H1 (cell line): Measurements from ENCODE around the gene PGBD5. TPM values are rescaled to one million over a fixed set of nuclear protein-coding genes. Genes with fewer than 3 reads are reported as not detected.

Experiments used
- CTCF ChIA-PET: fragments of 300-600 bp; sonication (Branson Sonifier 250); formaldehyde crosslinking; loops from one replicate; lab custom pipeline; 2021; ENCODE audit not compliant: partially characterized antibody; lab: Charles Lee
- POLR2A ChIA-PET: fragments of 300-600 bp; sonication (Branson Sonifier 250); formaldehyde crosslinking; loops from one replicate; lab custom pipeline; 2021; ENCODE audit warnings: inconsistent platforms; ENCODE audit not compliant: partially characterized antibody; lab: Charles Lee
- DNase-seq, 2 experiments: peaks; one replicate each; pipeline versions ENCODE4 v3.0.0 to v3.0.0-alpha.2; 2010 to 2022; ENCODE audit warnings: low spot score in 2 of 2, low read depth in 1 of 2, mixed read lengths in 1 of 2
- FAIRE-seq: peaks from 2 replicates; lab custom pipeline; 2011; peaks lifted over from hg19 to GRCh38; lab: Jason Lieb, UNC
- H2AFZ ChIP-seq: 2 replicates; pipeline ENCODE4 v1.8.1; 2012; ENCODE audit warnings: low read length, inconsistent platforms
- H2AK5ac ChIP-seq: 2 replicates; pipeline ENCODE4 v1.6.1; 2013; ENCODE audit warnings: low read depth, low read length
- H2BK120ac ChIP-seq: replicated peaks from 2 replicates; pipeline ENCODE3; 2013; ENCODE audit warnings: low read depth, low read length, inconsistent platforms
- H2BK12ac ChIP-seq: 2 replicates; pipeline ENCODE4 v1.6.1; 2013; ENCODE audit warnings: low read depth, low read length
- H2BK15ac ChIP-seq: 2 replicates; pipeline ENCODE4 v1.6.1; 2013; ENCODE audit warnings: low read length
- H2BK20ac ChIP-seq: 2 replicates; pipeline ENCODE4 v1.6.1; 2013; ENCODE audit warnings: low read length
- H2BK5ac ChIP-seq: 2 replicates; pipeline ENCODE4 v1.6.1; 2013; ENCODE audit warnings: low read depth, low read length
- H3K14ac ChIP-seq: 2 replicates; pipeline ENCODE4 v1.6.1; 2013; ENCODE audit warnings: inconsistent platforms; ENCODE audit not compliant: insufficient read length
- H3K18ac ChIP-seq: 2 replicates; pipeline ENCODE4 v1.6.1; 2013; ENCODE audit warnings: low read length; ENCODE audit errors: extremely low read depth
- H3K23ac ChIP-seq: 2 replicates; pipeline ENCODE4 v1.6.1; 2013; ENCODE audit warnings: inconsistent platforms; ENCODE audit not compliant: insufficient read length
- H3K23me2 ChIP-seq: 2 replicates; pipeline ENCODE4 v1.6.1; 2013; ENCODE audit warnings: low read depth, low read length
- H3K27ac ChIP-seq: 2 replicates; pipeline ENCODE4 v1.6.1; 2011; ENCODE audit warnings: low read depth, low read length, inconsistent platforms
- H3K27me3 ChIP-seq, 4 experiments: replicated peaks in 1 of 4; 1 replicate in 1 of 4; 2 replicates in 3 of 4; pipeline versions ENCODE4 v1.6.1 to v1.8.1; 2011 to 2013; ENCODE audit warnings: low read length in 3 of 4, mild to moderate bottlenecking in 3 of 4, inconsistent platforms in 2 of 4, mixed read lengths in 2 of 4, moderate library complexity in 1 of 4; ENCODE audit not compliant: control insufficient read depth in 3 of 4, insufficient read depth in 3 of 4; ENCODE audit errors: extremely low read depth in 1 of 4
- H3K36me3 ChIP-seq, 4 experiments: 2 replicates each; pipeline versions ENCODE4 v1.6.1 to v1.8.1; 2011 to 2013; ENCODE audit warnings: mild to moderate bottlenecking in 4 of 4, low read length in 3 of 4, moderate library complexity in 2 of 4, control low read depth in 1 of 4, inconsistent platforms in 1 of 4; ENCODE audit not compliant: insufficient read depth in 4 of 4, control insufficient read depth in 2 of 4
- H3K4ac ChIP-seq: replicated peaks from 2 replicates; pipeline ENCODE3; 2013; ENCODE audit warnings: low read length, low read depth, mixed read lengths, inconsistent platforms; ENCODE audit not compliant: insufficient read length
- H3K4me1 ChIP-seq, 4 experiments: replicated peaks in 1 of 4; 1 replicate in 1 of 4; 2 replicates in 3 of 4; pipeline versions ENCODE4 v1.6.1 to v1.8.1; 2011 to 2013; ENCODE audit warnings: low read length in 3 of 4, inconsistent platforms in 2 of 4, mixed read lengths in 1 of 4; ENCODE audit not compliant: insufficient read depth in 4 of 4, control insufficient read depth in 3 of 4
- H3K4me2 ChIP-seq, 2 experiments: 2 replicates each; pipeline versions ENCODE4 v1.6.1 to v1.8.1; 2011 to 2013; ENCODE audit warnings: low read depth in 2 of 2, low read length in 2 of 2, control low read depth in 1 of 2, inconsistent platforms in 1 of 2, mild to moderate bottlenecking in 1 of 2; ENCODE audit not compliant: insufficient read depth in 1 of 2
- H3K4me3 ChIP-seq, 4 experiments: fragments of 200-600, 300-600 bp in 1 of 4; sonication (generic), shearing (Covaris generic), sonication (Bioruptor Twin) in 1 of 4; 2 replicates each; pipeline versions ENCODE4 v1.5.1 to v1.8.1; 2011 to 2016; ENCODE audit warnings: low read length in 4 of 4, low read depth in 3 of 4, control low read depth in 2 of 4, inconsistent platforms in 2 of 4, mild to moderate bottlenecking in 2 of 4, mixed read lengths in 1 of 4, moderate library complexity in 1 of 4; ENCODE audit not compliant: insufficient read depth in 2 of 4; ENCODE audit errors: extremely low read depth in 1 of 4
- H3K56ac ChIP-seq: replicated peaks from 2 replicates; pipeline ENCODE3; 2013; ENCODE audit warnings: low read depth, mild to moderate bottlenecking, mixed read lengths, low read length, inconsistent platforms; ENCODE audit not compliant: insufficient read length
- H3K79me1 ChIP-seq: 2 replicates; pipeline ENCODE4 v1.6.1; 2013; ENCODE audit warnings: low read depth, low read length, control low read depth
- H3K79me2 ChIP-seq, 2 experiments: 2 replicates each; pipeline versions ENCODE4 v1.6.1 to v1.8.1; 2012 to 2013; ENCODE audit warnings: low read length in 2 of 2, mild to moderate bottlenecking in 2 of 2, inconsistent platforms in 1 of 2; ENCODE audit not compliant: insufficient read depth in 2 of 2, control insufficient read depth in 1 of 2
- H3K9ac ChIP-seq, 4 experiments: replicated peaks in 1 of 4; 1 replicate in 1 of 4; 2 replicates in 3 of 4; pipeline versions ENCODE4 v1.6.1 to v1.8.1; 2011 to 2013; ENCODE audit warnings: low read depth in 3 of 4, low read length in 3 of 4, control low read depth in 2 of 4, mild to moderate bottlenecking in 2 of 4, moderate library complexity in 2 of 4, inconsistent platforms in 1 of 4; ENCODE audit errors: extremely low read depth in 1 of 4
- H3K9me3 ChIP-seq, 2 experiments: 2 replicates each; pipeline versions ENCODE4 v1.6.1 to v1.8.1; 2012 to 2013; ENCODE audit warnings: mild to moderate bottlenecking in 2 of 2, moderate library complexity in 2 of 2, control low read depth in 1 of 2, inconsistent platforms in 1 of 2, low read depth in 1 of 2, low read length in 1 of 2, mixed read lengths in 1 of 2; ENCODE audit not compliant: insufficient read depth in 2 of 2
- H4K20me1 ChIP-seq, 2 experiments: replicated peaks in 1 of 2; 2 replicates each; pipeline versions ENCODE3 to v1.8.1; 2011 to 2013; ENCODE audit warnings: inconsistent platforms in 2 of 2, low read length in 2 of 2, mild to moderate bottlenecking in 1 of 2; ENCODE audit not compliant: insufficient read depth in 2 of 2, control insufficient read depth in 1 of 2
- H4K5ac ChIP-seq: 2 replicates; pipeline ENCODE4 v1.6.1; 2013; ENCODE audit warnings: low read length, low read depth, mixed read lengths, inconsistent platforms; ENCODE audit not compliant: insufficient read length
- H4K8ac ChIP-seq: 2 replicates; pipeline ENCODE4 v1.8.0; 2013; ENCODE audit warnings: mild to moderate bottlenecking, moderate library complexity, low read length, inconsistent platforms; ENCODE audit not compliant: insufficient read depth; ENCODE audit errors: extremely low read depth
- H4K91ac ChIP-seq: replicated peaks from 2 replicates; pipeline ENCODE3; 2013; ENCODE audit warnings: low read length, mixed read lengths, inconsistent platforms; ENCODE audit not compliant: insufficient read length
- BACH1 ChIP-seq: IDR thresholded peaks from 2 replicates; pipeline ENCODE4 v1.6.1; 2012; ENCODE audit warnings: low read length, improper control_type of control experiment
- BCL11A ChIP-seq, 2 experiments: IDR thresholded peaks; one replicate each; pipeline ENCODE4 v1.6.1; 2011; ENCODE audit warnings: low read depth in 2 of 2, low read length in 2 of 2, mild to moderate bottlenecking in 2 of 2
- CTCF ChIP-seq, 3 experiments: IDR thresholded peaks; 1 replicate in 2 of 3; 2 replicates in 1 of 3; pipeline versions ENCODE4 v1.5.1 to v1.6.1; 2011; ENCODE audit warnings: low read length in 3 of 3, mild to moderate bottlenecking in 3 of 3, inconsistent platforms in 2 of 3, low read depth in 1 of 3, moderate library complexity in 1 of 3; ENCODE audit not compliant: insufficient read depth in 1 of 3; ENCODE audit errors: control extremely low read depth in 1 of 3
- EP300 ChIP-seq, 2 experiments: IDR thresholded peaks; 1 replicate in 1 of 2; 2 replicates in 1 of 2; pipeline ENCODE4 v1.6.1; 2011 to 2012; ENCODE audit warnings: low read depth in 2 of 2, low read length in 2 of 2, mild to moderate bottlenecking in 2 of 2, borderline replicate concordance in 1 of 2, inconsistent platforms in 1 of 2, moderate library complexity in 1 of 2
- HDAC6 ChIP-seq: IDR thresholded peaks from one replicate; pipeline ENCODE4 v1.7.1; 2012; ENCODE audit warnings: low read depth, mild to moderate bottlenecking, inconsistent platforms, low read length, moderate library complexity
- JUN ChIP-seq: IDR thresholded peaks from 2 replicates; pipeline ENCODE4 v1.6.1; 2011; ENCODE audit warnings: low read depth, mild to moderate bottlenecking, improper control_type of control experiment, low read length
- KDM1A ChIP-seq: fragments of 200-600, 300-600 bp; sonication (generic); IDR thresholded peaks from 2 replicates; pipeline ENCODE4 v1.7.1; 2016; ENCODE audit warnings: mild to moderate bottlenecking, low read length, borderline replicate concordance
- PHF8 ChIP-seq: fragments of 200-600 bp; sonication (generic); conservative IDR thresholded peaks from 2 replicates; pipeline ENCODE4 v1.7.1; 2012; ENCODE audit warnings: low read depth, mild to moderate bottlenecking, inconsistent platforms, low read length, moderate library complexity
- RFX5 ChIP-seq: IDR thresholded peaks from 2 replicates; pipeline ENCODE4 v1.6.1; 2011; ENCODE audit warnings: low read depth, low read length, improper control_type of control experiment, borderline replicate concordance
- SUZ12 ChIP-seq: fragments of 200-600 bp; sonication (generic); IDR thresholded peaks from 2 replicates; pipeline ENCODE4 v1.6.1; 2012; ENCODE audit warnings: mild to moderate bottlenecking, inconsistent platforms, low read length, moderate library complexity, mixed read lengths
- TBP ChIP-seq: IDR thresholded peaks from 2 replicates; pipeline ENCODE4 v1.6.1; 2011; ENCODE audit warnings: low read depth, low read length, improper control_type of control experiment
- TCF12 ChIP-seq: IDR thresholded peaks from 2 replicates; pipeline ENCODE4 v1.6.1; 2011; ENCODE audit warnings: low read depth, mild to moderate bottlenecking, low read length
- WGBS, 2 experiments: shearing (Covaris generic) in 1 of 2; methylation state at CpG; one replicate each; pipeline versions ENCODE4 v1.1.6 to v1.1.7; 2013 to 2015; ENCODE audit warnings: low lambda C conversion rate in 2 of 2, mixed read lengths in 2 of 2, inconsistent platforms in 1 of 2, low coverage in 1 of 2, missing lambda C conversion rate in 1 of 2; ENCODE audit not compliant: insufficient replicate concordance in 2 of 2, insufficient coverage in 1 of 2, insufficient read length in 1 of 2; ENCODE audit errors: extremely low coverage in 1 of 2, missing lambda C conversion rate in 1 of 2; 5-methylcytosine and 5-hydroxymethylcytosine counted together
- polyA plus RNA-seq, 7 experiments: library from polyadenylated mRNA; depleted of rRNA in 3 of 7; stranded (reverse) in 5 of 7; unstranded in 2 of 7; fragments of >200 nt in 5 of 7; fragments of 200-250 nt in 2 of 7; gene quantifications; 1 replicate in 5 of 7; 2 replicates in 1 of 7; 4 replicates in 1 of 7; pipeline versions ENCODE4 v1.2.1 to v1.2.3, GENCODE V29; 2011 to 2013; ENCODE audit warnings: missing spikeins in 2 of 7, mixed read lengths in 2 of 7
- total RNA-seq: library from RNA; stranded (reverse); fragmentation: NEBNext Ultra II Directional; extraction: Animal tissue kit (Norgen Biotek cat#: 25700); gene quantifications from 2 replicates; pipeline ENCODE4 v1.2.1, GENCODE V29; 2021

PGBD5 gene
- total and polyA plus RNA-seq, 2 of the 8 experiments (the other 6 are each of a cell fraction or from before 2014, with no cell fraction given): 16.3 to 18.4 TPM

- H3K4me2 ChIP-seq: no peak overlapping the region
- H3K27ac ChIP-seq: no peak overlapping the region
- H3K4me1 ChIP-seq: no peaks in the 10 kb centered on the region
- H3K9ac ChIP-seq: no peak overlapping the region
- H3K27me3 ChIP-seq: no peaks in the 10 kb centered on the region
- no peaks in the 10 kb centered on the region for H3K9me3 ChIP-seq
- peaks cover 0 to 5% of the 10 kb centered on the region in 2 experiments for H4K20me1 ChIP-seq
- H4K91ac ChIP-seq: no peak overlapping the region
- H3K14ac ChIP-seq: no peak overlapping the region
- no peak for FAIRE-seq
- no peak overlapping the region for H2BK20ac ChIP-seq
- no peaks in the 10 kb centered on the region for H3K23me2 ChIP-seq
- no peak overlapping the region for H2AFZ ChIP-seq
- ChIA-PET CTCF (interaction anchor here (0.6 to 2.2 kb wide), 2 partner anchors 52 to 268 kb away, joined by 3 to 7 read pairs; no protein-coding TSS in a partner anchor), POLR2A (no interaction called here)
- H3K4ac ChIP-seq: no peak overlapping the region
- WGBS, 2 experiments: 82% methylated on average over 6 of the region's 6 CpGs; no CpG with 5 or more reads in 1 of the 2 experiments
- H2BK15ac ChIP-seq: no peak overlapping the region
- H4K8ac ChIP-seq: no peak overlapping the region
- H4K5ac ChIP-seq: no peak overlapping the region
- peaks cover 5 to 11% (median 8%) of the 10 kb centered on the region in 4 experiments; a peak in 7 of 8 replicates for H3K36me3 ChIP-seq
- no peaks in the 10 kb centered on the region for H3K79me2 ChIP-seq
- H3K23ac ChIP-seq: no peak overlapping the region
- no peak for DNase-seq
- H2BK12ac ChIP-seq: no peak overlapping the region
- H3K4me3 ChIP-seq: no peak overlapping the region
- H2AK5ac ChIP-seq: no peak overlapping the region
- no peaks in the 10 kb centered on the region; the same call in 1 of the 2 replicates for H3K79me1 ChIP-seq
- H3K56ac ChIP-seq: no peak overlapping the region
- no peak overlapping the region for H2BK120ac ChIP-seq
- no peak overlapping the region for H2BK5ac ChIP-seq
- no peak overlapping the region for H3K18ac ChIP-seq
- no peak for TF ChIP-seq JUN
- no peak for TF ChIP-seq HDAC6
- TF ChIP-seq RFX5: no peak
- TF ChIP-seq TBP: no peak
- TF ChIP-seq BACH1: no peak
- TF ChIP-seq BCL11A (IDR thresholded peaks at IDR 0.05; ENCODE audit: low read depth in 2 of 2, low read length in 2 of 2): no peak
- TF ChIP-seq PHF8: no peak
- no peak for TF ChIP-seq CTCF (IDR thresholded peaks at IDR 0.05; ENCODE audit: control extremely low read depth in 1 of 3, insufficient read depth in 1 of 3, low read depth in 1 of 3, low read length in 3 of 3)
- TF ChIP-seq EP300 (IDR thresholded peaks at IDR 0.05; ENCODE audit: borderline replicate concordance in 1 of 2, low read depth in 2 of 2, low read length in 2 of 2): no peak
- TF ChIP-seq KDM1A: no peak
- TF ChIP-seq TCF12: no peak
- TF ChIP-seq SUZ12: no peak
Observed at GRCh38 chr1:230351983-230352382, 74.1 kb downstream of the PGBD5 start.
